ENCODE data around the gene EXOC6.

The EXOC6 gene

GRCh38 chr10:93074597-93075368, 226.5 kb downstream of the EXOC6 start:
- Histone ChIP-seq H3K4me1 (ENCODE audit: control insufficient read depth, insufficient read depth, low read length) (no peaks in the 10 kb centered on the region), H3K36me3 (ENCODE audit: control insufficient read depth, insufficient read depth, low read length) (no peaks in the 10 kb centered on the region), H3K9ac (ENCODE audit: low read length) (no peak overlapping the region), H3K27me3 (ENCODE audit: control insufficient read depth, insufficient read depth, low read length) (peaks cover 36% of the 10 kb centered on the region), H3K4me3 (ENCODE audit: low read length) (peak overlapping the region; percentile 10), H3K27ac (ENCODE audit: low read depth, low read length) (no peak overlapping the region)

- H3K27ac ChIP-seq (ENCODE audit: low read depth, low read length): no peak overlapping the region
- H3K4me1 ChIP-seq (ENCODE audit: control insufficient read depth, insufficient read depth, low read length): no peaks in the 10 kb centered on the region
- H3K27me3 ChIP-seq (ENCODE audit: control insufficient read depth, insufficient read depth, low read length): peaks cover 37% of the 10 kb centered on the region
- no peaks in the 10 kb centered on the region for H3K36me3 ChIP-seq (ENCODE audit: control insufficient read depth, insufficient read depth, low read length)
- no peak overlapping the region for H3K9ac ChIP-seq (ENCODE audit: low read length)
- no peak overlapping the region for H3K4me3 ChIP-seq (ENCODE audit: low read length)
These were observed 227.3 kb downstream of the EXOC6 start for GRCh38 chr10:93075369-93076221.

- no peak overlapping the region for H3K4me3 ChIP-seq (ENCODE audit: low read length)
- peaks cover 32% of the 10 kb centered on the region for H3K27me3 ChIP-seq (ENCODE audit: control insufficient read depth, insufficient read depth, low read length)
These were observed 228.6 kb downstream of the EXOC6 start for GRCh38 chr10:93076871-93077270.

GRCh38 chr10:93077860-93078337, 229.6 kb downstream of the EXOC6 start:
- Histone ChIP-seq H3K4me3 (ENCODE audit: low read length) (no peak overlapping the region), H3K36me3 (ENCODE audit: control insufficient read depth, insufficient read depth, low read length) (no peaks in the 10 kb centered on the region), H3K9ac (ENCODE audit: low read length) (no peak overlapping the region), H3K4me1 (ENCODE audit: control insufficient read depth, insufficient read depth, low read length) (no peaks in the 10 kb centered on the region), H3K27ac (ENCODE audit: low read depth, low read length) (no peak overlapping the region), H3K27me3 (ENCODE audit: control insufficient read depth, insufficient read depth, low read length) (peaks cover 22% of the 10 kb centered on the region)

More at GRCh38 chr10:93076871-93077270, 228.6 kb downstream of the EXOC6 start:
- H3K27ac ChIP-seq (ENCODE audit: low read depth, low read length): no peak overlapping the region
- no peak overlapping the region for H3K9ac ChIP-seq (ENCODE audit: low read length)
- H3K36me3 ChIP-seq (ENCODE audit: control insufficient read depth, insufficient read depth, low read length): no peaks in the 10 kb centered on the region
- no peaks in the 10 kb centered on the region for H3K4me1 ChIP-seq (ENCODE audit: control insufficient read depth, insufficient read depth, low read length)

- H3K9ac ChIP-seq (ENCODE audit: low read length): no peak overlapping the region
- H3K4me1 ChIP-seq (ENCODE audit: control insufficient read depth, insufficient read depth, low read length): no peaks in the 10 kb centered on the region
- H3K27ac ChIP-seq (ENCODE audit: low read depth, low read length): no peak overlapping the region
- peaks cover 9% of the 10 kb centered on the region for H3K27me3 ChIP-seq (ENCODE audit: control insufficient read depth, insufficient read depth, low read length)
- H3K36me3 ChIP-seq (ENCODE audit: control insufficient read depth, insufficient read depth, low read length): no peaks in the 10 kb centered on the region
- H3K4me3 ChIP-seq (ENCODE audit: low read length): no peak overlapping the region
These were observed 231.5 kb downstream of the EXOC6 start for GRCh38 chr10:93079663-93080349.

GRCh38 chr10:93080350-93081046, 232.2 kb downstream of the EXOC6 start:
- H3K4me1 ChIP-seq (ENCODE audit: control insufficient read depth, insufficient read depth, low read length): no peaks in the 10 kb centered on the region
- no peak overlapping the region for H3K27ac ChIP-seq (ENCODE audit: low read depth, low read length)
- H3K4me3 ChIP-seq (ENCODE audit: low read length): no peak overlapping the region
- H3K27me3 ChIP-seq (ENCODE audit: control insufficient read depth, insufficient read depth, low read length): peaks cover 5% of the 10 kb centered on the region
- no peaks in the 10 kb centered on the region for H3K36me3 ChIP-seq (ENCODE audit: control insufficient read depth, insufficient read depth, low read length)
- H3K9ac ChIP-seq (ENCODE audit: low read length): no peak overlapping the region

- Histone ChIP-seq H3K4me1 (ENCODE audit: control insufficient read depth, insufficient read depth, low read length) (no peaks in the 10 kb centered on the region), H3K27me3 (ENCODE audit: control insufficient read depth, insufficient read depth, low read length) (peaks cover 5% of the 10 kb centered on the region), H3K36me3 (ENCODE audit: control insufficient read depth, insufficient read depth, low read length) (no peaks in the 10 kb centered on the region), H3K27ac (ENCODE audit: low read depth, low read length) (no peak overlapping the region), H3K4me3 (ENCODE audit: low read length) (no peak overlapping the region), H3K9ac (ENCODE audit: low read length) (no peak overlapping the region)
These were observed 233.0 kb downstream of the EXOC6 start for GRCh38 chr10:93081318-93081717.

GRCh38 chr10:93081834-93082233, 233.5 kb downstream of the EXOC6 start:
- H3K36me3 ChIP-seq (ENCODE audit: control insufficient read depth, insufficient read depth, low read length): no peaks in the 10 kb centered on the region
- no peaks in the 10 kb centered on the region for H3K4me1 ChIP-seq (ENCODE audit: control insufficient read depth, insufficient read depth, low read length)
- H3K9ac ChIP-seq (ENCODE audit: low read length): no peak overlapping the region
- no peak overlapping the region for H3K4me3 ChIP-seq (ENCODE audit: low read length)
- H3K27me3 ChIP-seq (ENCODE audit: control insufficient read depth, insufficient read depth, low read length): peaks cover 5% of the 10 kb centered on the region
- no peak overlapping the region for H3K27ac ChIP-seq (ENCODE audit: low read depth, low read length)

GRCh38 chr10:93083743-93084539, 235.6 kb downstream of the EXOC6 start:
- Histone ChIP-seq H3K9ac (ENCODE audit: low read length) (no peak overlapping the region), H3K4me3 (ENCODE audit: low read length) (no peak overlapping the region), H3K27me3 (ENCODE audit: control insufficient read depth, insufficient read depth, low read length) (peaks cover 5% of the 10 kb centered on the region), H3K4me1 (ENCODE audit: control insufficient read depth, insufficient read depth, low read length) (no peaks in the 10 kb centered on the region), H3K27ac (ENCODE audit: low read depth, low read length) (no peak overlapping the region), H3K36me3 (ENCODE audit: control insufficient read depth, insufficient read depth, low read length) (no peaks in the 10 kb centered on the region)

- Histone ChIP-seq H3K4me3 (ENCODE audit: low read length) (no peak overlapping the region), H3K36me3 (ENCODE audit: control insufficient read depth, insufficient read depth, low read length) (no peaks in the 10 kb centered on the region), H3K4me1 (ENCODE audit: control insufficient read depth, insufficient read depth, low read length) (no peaks in the 10 kb centered on the region), H3K27me3 (ENCODE audit: control insufficient read depth, insufficient read depth, low read length) (no peaks in the 10 kb centered on the region), H3K27ac (ENCODE audit: low read depth, low read length) (no peak overlapping the region), H3K9ac (ENCODE audit: low read length) (no peak overlapping the region)
These were observed 237.0 kb downstream of the EXOC6 start for GRCh38 chr10:93085272-93085859.

GRCh38 chr10:93086289-93086688, 238.0 kb downstream of the EXOC6 start:
- Histone ChIP-seq H3K27me3 (ENCODE audit: control insufficient read depth, insufficient read depth, low read length) (no peaks in the 10 kb centered on the region), H3K4me3 (ENCODE audit: low read length) (no peak overlapping the region), H3K9ac (ENCODE audit: low read length) (no peak overlapping the region), H3K36me3 (ENCODE audit: control insufficient read depth, insufficient read depth, low read length) (no peaks in the 10 kb centered on the region), H3K27ac (ENCODE audit: low read depth, low read length) (no peak overlapping the region), H3K4me1 (ENCODE audit: control insufficient read depth, insufficient read depth, low read length) (no peaks in the 10 kb centered on the region)

All from rectal smooth muscle tissue (tissue), 1 donor.